Right lobe of liver (tissue), 6 donors: ENCODE measurements around the gene ILK. TPM values are rescaled to one million over a fixed set of nuclear protein-coding genes. Genes with fewer than 3 reads are reported as not detected.

Experiments used
- ATAC-seq, 4 donors: fragments of 200-7000 bp; cut with Tn5 transposase; one replicate each; pipeline ENCODE4 v1.9.1; 2020; ENCODE audit warnings: mild to moderate bottlenecking in 4 of 4, moderate library complexity in 4 of 4
- DNase-seq, 3 donors: peaks; one replicate each; pipeline ENCODE4 v3.0.0-alpha.2; 2020
- H3K27ac ChIP-seq, 3 donors: fragments of 200-600 bp; one replicate each; pipeline ENCODE4 v1.8.0; 2022
- H3K27me3 ChIP-seq, 2 donors: fragments of 200-600 bp; one replicate each; pipeline ENCODE4 v1.8.0; 2022
- H3K36me3 ChIP-seq, 4 donors: fragments of 200-600 bp; sonication (generic) in 1 of 4; one replicate each; pipeline versions ENCODE4 v1.5.1 to v1.8.0; 2017 to 2022; ENCODE audit warnings: control low read depth in 1 of 4
- H3K4me1 ChIP-seq, 4 donors: fragments of 200-600 bp; sonication (generic) in 1 of 4; one replicate each; pipeline versions ENCODE4 v1.5.1 to v1.8.0; 2017 to 2022; ENCODE audit warnings: control low read depth in 1 of 4
- H3K4me3 ChIP-seq, 3 donors: fragments of 200-600 bp; one replicate each; pipeline ENCODE4 v1.8.0; 2022
- H3K9me3 ChIP-seq, 4 donors: fragments of 200-600 bp; sonication (generic) in 1 of 4; one replicate each; pipeline versions ENCODE4 v1.5.1 to v1.8.0; 2017 to 2022; ENCODE audit warnings: control low read depth in 1 of 4
- POLR2A ChIP-seq: fragments of 450-650 bp; IDR thresholded peaks from one replicate; pipeline ENCODE4 v1.6.1; 2017; ENCODE audit warnings: antibody characterized with exemption, mild to moderate bottlenecking
- WGBS: methylation state at CpG from one replicate; pipeline ENCODE4 v1.1.6; 2018; ENCODE audit warnings: low coverage, low lambda C conversion rate; ENCODE audit not compliant: insufficient coverage; ENCODE audit errors: missing lambda C conversion rate; 5-methylcytosine and 5-hydroxymethylcytosine counted together
- intact Hi-C, 2 donors: fragments of 100-400 bp; cut with DNase I; formaldehyde crosslinking; loops; one replicate each; pipeline versions ENCODE4 v1.11.2 to v1.14.1; 2022
- total RNA-seq, 6 experiments: library from RNA; depleted of rRNA in 2 of 6; stranded (reverse); fragments of >200 nt in 2 of 6; fragmentation: NEBNext Ultra II Directional in 3 of 6; extraction: Animal tissue kit (Norgen Biotek cat#: 25700) in 3 of 6; gene quantifications; one replicate each; pipeline versions ENCODE4 v1.1.0 to v1.2.4, GENCODE V29; 2016 to 2023
- TF ChIP-seq, protein P1 (sequence below), 4 donors: fragments of 200-600 bp in 3 of 4; fragments of 450-650 bp in 1 of 4; IDR thresholded peaks; one replicate each; pipeline versions ENCODE4 v1.5.1 to v1.8.0; 2016 to 2022; ENCODE audit warnings: antibody characterized with exemption in 4 of 4, mild to moderate bottlenecking in 2 of 4
- donor health status: DM: no; HTN: yes; CAD: no.
- donor health status: DM: no; HTN: no; CAD: no.
- donor health status: DM: no; HTN: no; CAD: no.
- donor health status: DM: no; HTN: yes; CAD: no.
- donor health status: DM: no; HTN: yes; CAD: no.

The ILK gene
- total RNA-seq, 6 experiments from 2014 or later, result 33.4 to 79.9 (median 55.0) TPM

DNA sequence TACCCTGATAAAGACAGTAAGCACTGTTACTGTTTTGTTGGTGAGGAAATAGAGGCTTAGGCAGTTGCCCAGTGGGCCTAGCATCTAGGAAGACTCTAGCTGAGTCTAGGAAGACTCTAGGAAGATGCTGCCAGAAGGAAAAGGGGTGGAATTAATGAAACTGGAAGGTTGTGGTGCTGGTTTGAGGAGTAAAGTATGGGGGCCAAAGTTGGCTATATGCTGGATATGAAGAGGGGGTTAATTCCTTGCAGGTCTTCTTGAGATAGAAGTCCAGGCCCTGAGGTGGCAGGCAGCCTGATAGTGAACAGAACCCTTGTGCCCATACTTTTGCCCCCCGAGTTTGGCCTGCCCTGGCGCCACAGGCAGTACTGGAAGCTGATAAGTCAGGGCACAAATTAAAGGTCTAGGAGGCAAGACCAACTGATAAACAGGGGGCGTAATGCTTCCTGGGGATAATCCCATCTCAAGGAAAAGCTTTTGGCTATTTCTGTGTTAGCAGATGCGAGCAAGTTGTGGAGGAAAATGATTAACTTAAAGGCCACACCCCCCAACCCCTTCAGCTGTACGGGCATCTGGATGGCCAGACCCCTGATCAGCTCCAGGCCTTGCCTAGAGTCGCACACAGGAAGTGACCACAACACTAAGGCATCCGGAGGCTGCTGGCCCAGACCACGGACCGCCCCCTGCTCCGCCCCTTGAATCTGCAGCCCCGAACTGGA is 3.1 kb downstream of the ILK start:
- no peaks in the 10 kb centered on the region for H3K9me3 ChIP-seq
- peaks cover 0 to 49% (median 16%) of the 10 kb centered on the region in 4 donors for H3K4me1 ChIP-seq
- intact Hi-C loops, result no loop called here
- H3K4me3 ChIP-seq, result no peak overlapping the region
- H3K36me3 ChIP-seq, result peaks cover 8 to 37% (median 19%) of the 10 kb centered on the region in 4 donors
- H3K27me3 ChIP-seq, result no peaks in the 10 kb centered on the region
- H3K27ac ChIP-seq, result peak overlapping the region; percentile 75 to 91 (median 88)
- DNase-seq (peak; percentile 83 to 93 (median 90)), ATAC-seq (peak; percentile 72 to 81 (median 77))
- TF ChIP-seq, protein P1, sequence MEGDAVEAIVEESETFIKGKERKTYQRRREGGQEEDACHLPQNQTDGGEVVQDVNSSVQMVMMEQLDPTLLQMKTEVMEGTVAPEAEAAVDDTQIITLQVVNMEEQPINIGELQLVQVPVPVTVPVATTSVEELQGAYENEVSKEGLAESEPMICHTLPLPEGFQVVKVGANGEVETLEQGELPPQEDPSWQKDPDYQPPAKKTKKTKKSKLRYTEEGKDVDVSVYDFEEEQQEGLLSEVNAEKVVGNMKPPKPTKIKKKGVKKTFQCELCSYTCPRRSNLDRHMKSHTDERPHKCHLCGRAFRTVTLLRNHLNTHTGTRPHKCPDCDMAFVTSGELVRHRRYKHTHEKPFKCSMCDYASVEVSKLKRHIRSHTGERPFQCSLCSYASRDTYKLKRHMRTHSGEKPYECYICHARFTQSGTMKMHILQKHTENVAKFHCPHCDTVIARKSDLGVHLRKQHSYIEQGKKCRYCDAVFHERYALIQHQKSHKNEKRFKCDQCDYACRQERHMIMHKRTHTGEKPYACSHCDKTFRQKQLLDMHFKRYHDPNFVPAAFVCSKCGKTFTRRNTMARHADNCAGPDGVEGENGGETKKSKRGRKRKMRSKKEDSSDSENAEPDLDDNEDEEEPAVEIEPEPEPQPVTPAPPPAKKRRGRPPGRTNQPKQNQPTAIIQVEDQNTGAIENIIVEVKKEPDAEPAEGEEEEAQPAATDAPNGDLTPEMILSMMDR (IDR thresholded peaks at IDR 0.05), result no peak
- TF ChIP-seq POLR2A, result peak; percentile 73
- 11% methylated on average over 8 of the region's 11 CpGs for WGBS

DNA sequence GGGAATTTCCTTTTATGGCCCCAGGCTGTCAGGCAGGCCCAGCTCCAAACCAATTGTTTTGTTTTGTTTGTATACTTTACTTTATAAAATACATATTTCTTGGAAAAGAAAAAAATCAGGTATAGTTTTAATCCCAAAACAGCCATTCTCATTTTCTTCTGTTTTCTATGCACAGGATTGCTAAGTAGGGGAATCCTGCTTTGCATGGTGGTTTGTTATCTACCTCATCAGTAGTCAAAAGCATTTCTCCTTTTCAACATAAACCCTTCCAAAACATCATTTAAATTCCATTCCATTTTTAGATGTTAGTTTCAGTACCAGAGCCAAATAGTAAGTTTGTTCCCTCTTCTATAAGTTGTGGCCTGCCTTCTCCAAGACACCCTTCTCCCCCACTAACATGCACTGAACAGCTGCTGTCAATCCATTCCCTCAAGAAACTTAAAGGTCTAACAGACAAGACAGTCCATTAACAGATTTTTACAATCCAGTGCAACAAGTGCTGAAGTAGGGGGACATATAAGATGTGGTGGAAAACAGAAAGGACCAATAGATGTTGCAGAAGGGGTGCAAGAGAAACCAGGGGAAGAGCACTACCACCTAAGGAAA is 3.7 kb downstream of the ILK start:
- ATAC-seq (no peak), DNase-seq (no peak)
- H3K4me3 ChIP-seq, result no peak overlapping the region
- H3K36me3 ChIP-seq, result peaks cover 8 to 37% (median 19%) of the 10 kb centered on the region in 4 donors
- H3K27ac ChIP-seq, result peak overlapping the region; percentile 55 to 91 (median 58)
- TF ChIP-seq POLR2A, result peak; percentile 49
- TF ChIP-seq, protein P1 (IDR thresholded peaks at IDR 0.05), result no peak
- H3K4me1 ChIP-seq, result peaks cover 0 to 42% (median 12%) of the 10 kb centered on the region in 4 donors
- H3K9me3 ChIP-seq, result no peaks in the 10 kb centered on the region
- no peaks in the 10 kb centered on the region for H3K27me3 ChIP-seq
- intact Hi-C loops, result no loop called here

DNA sequence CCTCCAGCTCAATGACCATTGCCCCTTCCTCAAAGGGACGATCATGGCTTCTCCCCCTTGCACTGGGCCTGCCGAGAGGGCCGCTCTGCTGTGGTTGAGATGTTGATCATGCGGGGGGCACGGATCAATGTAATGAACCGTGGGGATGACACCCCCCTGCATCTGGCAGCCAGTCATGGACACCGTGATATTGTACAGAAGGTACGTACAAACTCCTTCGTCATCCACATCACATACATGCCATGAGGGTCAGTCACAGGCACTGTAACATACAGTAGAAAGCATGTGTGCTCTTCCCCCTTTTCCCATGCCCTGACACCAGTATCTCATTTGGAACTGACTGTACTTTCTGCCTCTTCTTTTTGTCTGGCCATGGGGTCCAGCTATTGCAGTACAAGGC is 4.4 kb downstream of the ILK start:
- Histone ChIP-seq H3K36me3 (peaks cover 8 to 37% (median 19%) of the 10 kb centered on the region in 4 donors), H3K4me3 (no peak overlapping the region), H3K27ac (peak overlapping the region in 1 of 3 donors; percentile 91), H3K9me3 (no peaks in the 10 kb centered on the region), H3K4me1 (peaks cover 0 to 41% (median 11%) of the 10 kb centered on the region in 4 donors), H3K27me3 (no peaks in the 10 kb centered on the region)
- intact Hi-C loops, result no loop called here
- DNase-seq (peak in 1 of 3 donors; percentile 41), ATAC-seq (no peak)
- no peak for TF ChIP-seq POLR2A
- TF ChIP-seq, protein P1 (IDR thresholded peaks at IDR 0.05), result no peak
- WGBS, result 87% methylated on average over 9 of the region's 9 CpGs

DNA sequence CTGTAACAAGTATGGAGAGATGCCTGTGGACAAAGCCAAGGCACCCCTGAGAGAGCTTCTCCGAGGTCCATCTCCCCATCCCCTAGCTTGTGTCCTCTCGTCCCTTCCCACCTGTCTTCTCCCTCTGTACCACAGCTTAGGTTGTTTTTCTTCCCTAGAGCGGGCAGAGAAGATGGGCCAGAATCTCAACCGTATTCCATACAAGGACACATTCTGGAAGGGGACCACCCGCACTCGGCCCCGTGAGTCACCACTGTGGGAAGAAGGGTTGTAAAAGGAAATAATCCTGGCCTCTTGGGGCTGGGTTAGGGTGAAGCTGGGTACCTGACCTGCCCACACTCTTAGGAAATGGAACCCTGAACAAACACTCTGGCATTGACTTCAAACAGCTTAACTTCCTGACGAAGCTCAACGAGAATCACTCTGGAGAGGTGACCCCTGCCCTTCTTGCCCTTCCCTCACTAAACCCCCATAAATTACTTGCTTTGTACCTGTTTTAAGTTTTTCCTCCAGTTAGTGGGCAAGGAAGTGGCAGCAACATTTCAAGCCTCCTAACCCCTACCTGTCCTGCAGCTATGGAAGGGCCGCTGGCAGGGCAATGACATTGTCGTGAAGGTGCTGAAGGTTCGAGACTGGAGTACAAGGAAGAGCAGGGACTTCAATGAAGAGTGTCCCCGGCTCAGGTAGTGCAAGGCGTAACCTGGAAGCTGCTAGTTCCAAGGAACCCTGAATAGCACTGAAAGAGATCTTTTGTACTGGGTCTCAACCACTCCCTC is 5.3 kb downstream of the ILK start:
- peaks cover 8 to 37% (median 19%) of the 10 kb centered on the region in 4 donors for H3K36me3 ChIP-seq
- intact Hi-C loops, result no loop called here
- peaks cover 0 to 42% (median 12%) of the 10 kb centered on the region in 4 donors for H3K4me1 ChIP-seq
- H3K27me3 ChIP-seq, result no peaks in the 10 kb centered on the region
- WGBS, result 88% methylated on average over 13 of the region's 14 CpGs
- no peak for TF ChIP-seq POLR2A
- TF ChIP-seq, protein P1 (IDR thresholded peaks at IDR 0.05), result no peak
- no peak overlapping the region for H3K4me3 ChIP-seq
- H3K27ac ChIP-seq, result no peak overlapping the region
- ATAC-seq (no peak), DNase-seq (peak in 1 of 3 donors; percentile 40)
- no peaks in the 10 kb centered on the region for H3K9me3 ChIP-seq
